GM23338 (cell line): ENCODE results near the gene NFIA. TPM values are rescaled to one million over a fixed set of nuclear protein-coding genes. Genes with fewer than 3 reads are reported as not detected.

ENCODE experiments used
- ATAC-seq: fragments of 200-7000 bp; cut with Tn5 transposase; 3 replicates; pipeline ENCODE4 v1.9.1; 2020
- DNase-seq: peaks from one replicate; pipeline ENCODE4 v3.0.0-alpha.2; 2015; ENCODE audit warnings: low spot score
- H2AFZ ChIP-seq: fragments of 200-600 bp; sonication (generic); 2 replicates; pipeline ENCODE4 v1.8.0; 2016; ENCODE audit warnings: antibody characterized with exemption, mild to moderate bottlenecking, moderate library complexity
- H3F3A ChIP-seq: fragments of 200-600 bp; sonication (generic); replicated peaks from 2 replicates; pipeline ENCODE4 v1.8.0; 2017; ENCODE audit warnings: antibody characterized with exemption, mixed run types, low read depth
- H3K27ac ChIP-seq: fragments of 200-600 bp; sonication (generic); 2 replicates; pipeline ENCODE4 v1.6.1; 2016; ENCODE audit warnings: low read depth
- H3K27me3 ChIP-seq: fragments of 200-600 bp; sonication (generic); 2 replicates; pipeline ENCODE4 v1.8.0; 2016; ENCODE audit warnings: mild to moderate bottlenecking, mixed run types, moderate library complexity; ENCODE audit not compliant: insufficient read depth
- H3K36me3 ChIP-seq: fragments of 200-600 bp; sonication (generic); 2 replicates; pipeline ENCODE4 v1.8.0; 2016; ENCODE audit warnings: mild to moderate bottlenecking; ENCODE audit not compliant: insufficient read depth
- H3K4me1 ChIP-seq: fragments of 200-600 bp; sonication (generic); 2 replicates; pipeline ENCODE4 v1.8.0; 2016; ENCODE audit warnings: mild to moderate bottlenecking, moderate library complexity; ENCODE audit not compliant: insufficient read depth
- H3K4me2 ChIP-seq: fragments of 200-600 bp; sonication (generic); 2 replicates; pipeline ENCODE4 v1.7.1; 2017; ENCODE audit warnings: mixed run types
- H3K4me3 ChIP-seq: fragments of 200-600 bp; sonication (generic); 2 replicates; pipeline ENCODE4 v1.6.1; 2016; ENCODE audit warnings: mixed run types
- H3K79me2 ChIP-seq: fragments of 200-600 bp; sonication (generic); replicated peaks from 2 replicates; pipeline ENCODE4 v1.8.0; 2017; ENCODE audit warnings: mild to moderate bottlenecking; ENCODE audit not compliant: insufficient read depth
- H3K9me2 ChIP-seq: fragments of 200-600 bp; sonication (generic); 2 replicates; pipeline ENCODE4 v1.8.0; 2017; ENCODE audit not compliant: insufficient read depth
- H4K20me1 ChIP-seq: fragments of 200-600 bp; sonication (generic); replicated peaks from 2 replicates; pipeline ENCODE4 v1.8.0; 2017; ENCODE audit warnings: mild to moderate bottlenecking; ENCODE audit not compliant: insufficient read depth
- H3K27ac Mint-ChIP-seq: 2 replicates; pipeline ENCODE4 v1.8.0; 2020; ENCODE audit warnings: inconsistent platforms, mild to moderate bottlenecking, moderate library complexity, mixed read lengths
- H3K27me3 Mint-ChIP-seq: 3 replicates; pipeline ENCODE4 v1.8.0; 2022; ENCODE audit warnings: low read depth, mild to moderate bottlenecking, moderate library complexity, mixed read lengths, inconsistent platforms; ENCODE audit not compliant: insufficient read depth, poor library complexity
- H3K36me3 Mint-ChIP-seq: 3 replicates; pipeline ENCODE4 v1.8.0; 2021; ENCODE audit warnings: low read depth, mild to moderate bottlenecking, inconsistent platforms, moderate library complexity, mixed read lengths
- H3K4me1 Mint-ChIP-seq: 3 replicates; pipeline ENCODE4 v1.8.0; 2020; ENCODE audit warnings: mild to moderate bottlenecking, inconsistent platforms, mixed read lengths
- H3K4me3 Mint-ChIP-seq: 3 replicates; pipeline ENCODE4 v1.8.0; 2021; ENCODE audit warnings: moderate library complexity, mild to moderate bottlenecking, inconsistent platforms, mixed read lengths
- H3K9me3 Mint-ChIP-seq: 3 replicates; pipeline ENCODE4 v1.8.0; 2020; ENCODE audit warnings: moderate library complexity, mild to moderate bottlenecking, inconsistent platforms, mixed read lengths
- CREB1 ChIP-seq: fragments of 250-450 bp; sonication (Bioruptor Pico); IDR thresholded peaks from 2 replicates; pipeline ENCODE4 v1.5.0; 2020; ENCODE audit warnings: low read depth, mild to moderate bottlenecking, moderate library complexity
- CTCF ChIP-seq, 2 experiments: fragments of 200-600 bp in 1 of 2; sonication (generic) in 1 of 2; conservative IDR thresholded peaks; 2 replicates each; pipeline versions ENCODE4 v1.5.1 to v1.6.1; 2016 to 2017; ENCODE audit warnings: antibody characterized with exemption in 2 of 2, low read depth in 2 of 2, mild to moderate bottlenecking in 2 of 2, moderate library complexity in 1 of 2
- EZH2 ChIP-seq: fragments of 200-600 bp; sonication (generic); IDR thresholded peaks from one replicate; pipeline ENCODE4 v1.8.0; 2017; ENCODE audit warnings: antibody characterized with exemption, mild to moderate bottlenecking, low read depth; ENCODE audit not compliant: unreplicated experiment
- JUNB ChIP-seq: IDR thresholded peaks from one replicate; pipeline ENCODE4 v1.6.1; 2016; ENCODE audit warnings: antibody characterized with exemption; ENCODE audit not compliant: unreplicated experiment
- NANOG ChIP-seq: IDR thresholded peaks from 2 replicates; pipeline ENCODE4 v1.6.1; 2016; ENCODE audit warnings: antibody characterized with exemption, borderline replicate concordance
- POLR2AphosphoS5 ChIP-seq: IDR thresholded peaks from 2 replicates; pipeline ENCODE4 v1.6.1; 2016; ENCODE audit warnings: antibody characterized with exemption, low read depth
- ZNF114 ChIP-seq: fragments of 250-450 bp; sonication (Bioruptor Pico); IDR thresholded peaks from 2 replicates; pipeline ENCODE4 v1.5.0; 2020; ENCODE audit warnings: mild to moderate bottlenecking, moderate library complexity
- ZNF331 ChIP-seq: fragments of 250-450 bp; sonication (Bioruptor Pico); IDR thresholded peaks from 2 replicates; pipeline ENCODE4 v1.5.0; 2020; ENCODE audit warnings: low read depth, mild to moderate bottlenecking, moderate library complexity
- polyA plus RNA-seq: library from polyadenylated mRNA; unstranded; fragments of >200 nt; fragmentation: Nextera tagmentation; extraction: Ambion mirVana; gene quantifications from 2 replicates; pipeline ENCODE4 v1.2.1, GENCODE V29; 2016
- total RNA-seq: library from RNA; depleted of rRNA; stranded (reverse); fragments of >200 nt; shearing (Covaris generic); gene quantifications from 2 replicates; pipeline ENCODE4 v1.2.3, GENCODE V29; 2014
- TF ChIP-seq, protein P1 (sequence below): IDR thresholded peaks from one replicate; pipeline ENCODE4 v1.6.1; 2018; ENCODE audit warnings: antibody characterized with exemption; ENCODE audit not compliant: unreplicated experiment
- TF ChIP-seq, protein P2 (sequence below): IDR thresholded peaks from 2 replicates; pipeline ENCODE4 v1.6.1; 2016; ENCODE audit warnings: antibody characterized with exemption

NFIA gene
- total and polyA plus RNA-seq, 2 experiments from 2014 or later = 0.97 to 2.3 TPM

DNA sequence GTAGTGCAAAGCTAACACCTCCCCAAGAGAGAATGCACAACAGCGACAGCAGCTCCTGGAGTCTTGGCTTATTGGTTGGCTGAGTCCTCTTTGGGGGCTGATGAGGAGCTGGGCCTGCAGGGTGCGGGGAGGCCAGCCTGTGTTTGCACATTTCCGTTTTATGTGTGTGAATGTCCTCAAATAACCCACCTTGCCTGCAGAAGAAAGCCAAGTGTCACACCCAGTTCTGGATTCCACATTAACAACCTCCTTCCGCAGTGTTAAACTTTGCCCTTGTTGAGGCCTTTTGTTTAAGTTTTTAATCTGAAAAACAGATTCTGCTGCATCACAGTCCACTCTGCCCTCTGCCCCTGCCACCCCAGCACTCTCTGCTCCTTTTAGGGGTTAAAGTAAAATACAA lies 368.1 kb downstream of the NFIA start (continued):
- TF ChIP-seq, protein P1, sequence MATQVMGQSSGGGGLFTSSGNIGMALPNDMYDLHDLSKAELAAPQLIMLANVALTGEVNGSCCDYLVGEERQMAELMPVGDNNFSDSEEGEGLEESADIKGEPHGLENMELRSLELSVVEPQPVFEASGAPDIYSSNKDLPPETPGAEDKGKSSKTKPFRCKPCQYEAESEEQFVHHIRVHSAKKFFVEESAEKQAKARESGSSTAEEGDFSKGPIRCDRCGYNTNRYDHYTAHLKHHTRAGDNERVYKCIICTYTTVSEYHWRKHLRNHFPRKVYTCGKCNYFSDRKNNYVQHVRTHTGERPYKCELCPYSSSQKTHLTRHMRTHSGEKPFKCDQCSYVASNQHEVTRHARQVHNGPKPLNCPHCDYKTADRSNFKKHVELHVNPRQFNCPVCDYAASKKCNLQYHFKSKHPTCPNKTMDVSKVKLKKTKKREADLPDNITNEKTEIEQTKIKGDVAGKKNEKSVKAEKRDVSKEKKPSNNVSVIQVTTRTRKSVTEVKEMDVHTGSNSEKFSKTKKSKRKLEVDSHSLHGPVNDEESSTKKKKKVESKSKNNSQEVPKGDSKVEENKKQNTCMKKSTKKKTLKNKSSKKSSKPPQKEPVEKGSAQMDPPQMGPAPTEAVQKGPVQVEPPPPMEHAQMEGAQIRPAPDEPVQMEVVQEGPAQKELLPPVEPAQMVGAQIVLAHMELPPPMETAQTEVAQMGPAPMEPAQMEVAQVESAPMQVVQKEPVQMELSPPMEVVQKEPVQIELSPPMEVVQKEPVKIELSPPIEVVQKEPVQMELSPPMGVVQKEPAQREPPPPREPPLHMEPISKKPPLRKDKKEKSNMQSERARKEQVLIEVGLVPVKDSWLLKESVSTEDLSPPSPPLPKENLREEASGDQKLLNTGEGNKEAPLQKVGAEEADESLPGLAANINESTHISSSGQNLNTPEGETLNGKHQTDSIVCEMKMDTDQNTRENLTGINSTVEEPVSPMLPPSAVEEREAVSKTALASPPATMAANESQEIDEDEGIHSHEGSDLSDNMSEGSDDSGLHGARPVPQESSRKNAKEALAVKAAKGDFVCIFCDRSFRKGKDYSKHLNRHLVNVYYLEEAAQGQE = no peak
- TF ChIP-seq CREB1 (no peak), JUNB (no peak), POLR2AphosphoS5 (no peak)

DNA sequence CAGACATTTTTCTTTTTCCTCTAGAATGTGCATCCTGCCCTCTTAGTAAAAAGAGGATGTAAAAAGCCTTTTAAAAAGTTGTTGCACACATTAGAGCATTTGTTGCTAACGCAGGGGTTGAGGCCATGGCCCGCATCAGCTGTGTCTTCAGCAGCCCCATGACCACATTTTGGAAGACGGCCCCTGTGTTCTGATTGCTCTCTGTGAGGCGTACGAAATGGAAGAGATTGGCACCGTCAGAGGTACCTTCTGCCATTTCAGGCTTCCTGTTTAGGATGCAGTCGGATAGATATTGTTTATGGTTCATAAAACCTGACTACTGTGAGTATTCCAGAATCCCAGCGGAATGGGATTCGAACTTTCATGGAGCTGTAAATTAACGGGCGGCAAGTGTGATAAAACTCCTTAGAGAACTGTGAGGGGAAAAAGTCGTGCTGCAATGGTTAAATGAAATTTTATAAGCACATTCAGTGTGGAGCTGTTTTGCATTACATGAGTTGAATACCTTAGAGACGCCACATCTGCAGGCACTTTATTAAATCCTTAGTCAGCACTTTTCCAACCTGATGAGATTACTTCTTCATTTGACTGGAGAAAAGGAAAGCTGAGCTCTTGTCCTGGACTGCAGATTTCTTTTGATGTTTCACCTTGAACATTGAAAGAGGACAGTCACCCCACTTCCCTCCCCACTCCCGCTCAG lies 368.7 kb downstream of the NFIA start:
- no peak overlapping the region for H3K4me3 ChIP-seq
- H3K36me3 ChIP-seq = no peaks in the 10 kb centered on the region
- no peaks in the 10 kb centered on the region for H3F3A ChIP-seq
- H3K4me3 Mint-ChIP-seq = no peak overlapping the region
- H3K27ac ChIP-seq = no peak overlapping the region
- no peaks in the 10 kb centered on the region for H4K20me1 ChIP-seq
- H3K9me2 ChIP-seq = no peaks in the 10 kb centered on the region
- H3K4me1 ChIP-seq = peaks cover 17% of the 10 kb centered on the region
- no peak for DNase-seq
- TF ChIP-seq NANOG (no peak), ZNF114 (CRISPR knock-in tag) (no peak), POLR2AphosphoS5 (no peak), EZH2 (no peak), ZNF331 (CRISPR knock-in tag) (no peak), JUNB (no peak)
- TF ChIP-seq, protein P2, sequence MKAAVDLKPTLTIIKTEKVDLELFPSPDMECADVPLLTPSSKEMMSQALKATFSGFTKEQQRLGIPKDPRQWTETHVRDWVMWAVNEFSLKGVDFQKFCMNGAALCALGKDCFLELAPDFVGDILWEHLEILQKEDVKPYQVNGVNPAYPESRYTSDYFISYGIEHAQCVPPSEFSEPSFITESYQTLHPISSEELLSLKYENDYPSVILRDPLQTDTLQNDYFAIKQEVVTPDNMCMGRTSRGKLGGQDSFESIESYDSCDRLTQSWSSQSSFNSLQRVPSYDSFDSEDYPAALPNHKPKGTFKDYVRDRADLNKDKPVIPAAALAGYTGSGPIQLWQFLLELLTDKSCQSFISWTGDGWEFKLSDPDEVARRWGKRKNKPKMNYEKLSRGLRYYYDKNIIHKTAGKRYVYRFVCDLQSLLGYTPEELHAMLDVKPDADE = no peak
- H3K27ac Mint-ChIP-seq = no peak overlapping the region; the same call in 1 of the 2 replicates
- H3K4me2 ChIP-seq = no peak overlapping the region
- no peak for ATAC-seq
- H3K36me3 Mint-ChIP-seq = no peaks in the 10 kb centered on the region
- peaks cover 37% of the 10 kb centered on the region for H3K4me1 Mint-ChIP-seq
- no peaks in the 10 kb centered on the region for H3K27me3 ChIP-seq
- H3K9me3 Mint-ChIP-seq = no peaks in the 10 kb centered on the region
- H3K79me2 ChIP-seq = no peaks in the 10 kb centered on the region
- H3K27me3 Mint-ChIP-seq = peaks cover 4% of the 10 kb centered on the region
- no peak overlapping the region for H2AFZ ChIP-seq

GRCh38 chr1:61451572-61451968 lies 369.2 kb downstream of the NFIA start:
- Mint-ChIP-seq H3K27ac (no peak overlapping the region), H3K9me3 (no peaks in the 10 kb centered on the region), H3K4me3 (no peak overlapping the region), H3K36me3 (no peaks in the 10 kb centered on the region), H3K27me3 (peaks cover 4% of the 10 kb centered on the region), H3K4me1 (peaks cover 37% of the 10 kb centered on the region)
- Histone ChIP-seq H3K27me3 (no peaks in the 10 kb centered on the region), H3K4me1 (peaks cover 17% of the 10 kb centered on the region), H3K27ac (no peak overlapping the region), H3K4me2 (no peak overlapping the region), H3F3A (no peaks in the 10 kb centered on the region), H2AFZ (no peak overlapping the region), H3K79me2 (no peaks in the 10 kb centered on the region), H3K4me3 (no peak overlapping the region), H3K36me3 (no peaks in the 10 kb centered on the region), H3K9me2 (no peaks in the 10 kb centered on the region), H4K20me1 (no peaks in the 10 kb centered on the region)
- TF ChIP-seq CTCF (conservative IDR thresholded peaks at IDR 0.05; ENCODE audit: low read depth in 2 of 2) (no peak), JUNB (no peak), ZNF114 (CRISPR knock-in tag) (no peak)
- ATAC-seq (no peak), DNase-seq (no peak)
